GM12878 (cell line): ENCODE results near the gene GJA4. TPM values are rescaled to one million over a fixed set of nuclear protein-coding genes. Genes with fewer than 3 reads are reported as not detected.

Experiments used
- ATAC-seq: fragments of 200-7000 bp; cut with Tn5 transposase; 3 replicates; pipeline ENCODE4 v1.9.1; 2020; ENCODE audit warnings: mild to moderate bottlenecking, moderate library complexity
- BruUV-seq: library from RNA; stranded (reverse); fragments of 400-500 nt; replicated peaks from 2 replicates; lab custom pipeline; 2021; lab: Mats Ljungman, UMichigan
- CTCF ChIA-PET: fragments of 300-600 bp; sonication (Branson Sonifier 250); formaldehyde crosslinking; extraction: SDS; loops from one replicate; lab custom pipeline; 2021; ENCODE audit warnings: inconsistent platforms; lab: Yijun Ruan, JAX
- POLR2A ChIA-PET: fragments of 350-600 bp; formaldehyde crosslinking; extraction: SDS; loops from one replicate; lab custom pipeline; 2021; ENCODE audit warnings: inconsistent platforms; lab: Charles Lee
- RAD21 ChIA-PET: fragments of 300-600 bp; sonication (Branson Sonifier 250); formaldehyde crosslinking; loops from one replicate; lab custom pipeline; 2023; ENCODE audit warnings: antibody characterized with exemption; ENCODE audit not compliant: unreplicated experiment; lab: Charles Lee
- SMC1A ChIA-PET: fragments of 300-600 bp; sonication (Branson Sonifier 250); formaldehyde crosslinking; loops from one replicate; lab custom pipeline; 2023; ENCODE audit not compliant: unreplicated experiment, uncharacterized antibody; lab: Charles Lee
- DNase-seq: peaks from one replicate; pipeline ENCODE4 v3.0.0-alpha.2; 2011; ENCODE audit warnings: low read depth, low spot score
- FAIRE-seq: peaks from 3 replicates; lab custom pipeline; 2011; peaks lifted over from hg19 to GRCh38; lab: Jason Lieb, UNC
- H2AFZ ChIP-seq: 2 replicates; pipeline ENCODE4 v1.6.0; 2011; ENCODE audit warnings: low read depth, low read length, control low read depth; ENCODE audit not compliant: control insufficient read depth
- H3K27ac ChIP-seq: 2 replicates; pipeline ENCODE4 v1.5.1; 2011; ENCODE audit warnings: control low read depth; ENCODE audit not compliant: control insufficient read depth, insufficient read depth
- H3K27me3 ChIP-seq, 2 experiments: replicated peaks in 1 of 2; 2 replicates each; pipeline versions ENCODE4 v1.6.0 to v1.6.1; 2011; ENCODE audit warnings: low read length in 1 of 2; ENCODE audit not compliant: control insufficient read depth in 2 of 2, insufficient read depth in 2 of 2
- H3K36me3 ChIP-seq, 2 experiments: 2 replicates each; pipeline ENCODE4 v1.5.1; 2011; ENCODE audit warnings: low read length in 1 of 2; ENCODE audit not compliant: control insufficient read depth in 2 of 2, insufficient read depth in 2 of 2
- H3K4me1 ChIP-seq: 2 replicates; pipeline ENCODE4 v1.6.1; 2011; ENCODE audit warnings: mild to moderate bottlenecking, low read length, moderate library complexity, mixed read lengths; ENCODE audit not compliant: control insufficient read depth, insufficient read depth
- H3K4me2 ChIP-seq: 2 replicates; pipeline ENCODE4 v1.6.0; 2011; ENCODE audit warnings: control low read depth; ENCODE audit not compliant: control insufficient read depth, insufficient read depth
- H3K4me3 ChIP-seq: fragments of 200-600 bp; sonication (generic); 2 replicates; pipeline ENCODE4 v1.5.1; 2016
- H3K79me2 ChIP-seq: 2 replicates; pipeline ENCODE4 v1.6.0; 2011; ENCODE audit warnings: low read length; ENCODE audit not compliant: control insufficient read depth, insufficient read depth
- H3K9ac ChIP-seq: 2 replicates; pipeline ENCODE4 v1.8.0; 2011; ENCODE audit warnings: low read length, control low read depth, mixed read lengths; ENCODE audit not compliant: control insufficient read depth, insufficient read depth
- H3K9me3 ChIP-seq: replicated peaks from 3 replicates; pipeline ENCODE4 v1.5.1; 2011; ENCODE audit warnings: mild to moderate bottlenecking, low read length; ENCODE audit not compliant: control insufficient read depth, insufficient read depth
- H4K20me1 ChIP-seq: 2 replicates; pipeline ENCODE4 v1.6.0; 2011; ENCODE audit not compliant: control insufficient read depth, insufficient read depth
- BACH1 ChIP-seq: fragments of 450-650 bp; IDR thresholded peaks from 2 replicates; pipeline ENCODE4 v1.6.1; 2017; ENCODE audit warnings: mild to moderate bottlenecking, borderline replicate concordance
- CHD4 ChIP-seq: fragments of 200-600 bp; sonication (generic); IDR thresholded peaks from 2 replicates; pipeline ENCODE4 v1.6.1; 2016; ENCODE audit warnings: mild to moderate bottlenecking
- EGR1 ChIP-seq, 2 experiments: IDR thresholded peaks; 1 replicate in 1 of 2; 2 replicates in 1 of 2; pipeline ENCODE4 v1.6.1; 2011 to 2012; ENCODE audit warnings: low read depth in 2 of 2, low read length in 2 of 2, borderline replicate concordance in 1 of 2, mild to moderate bottlenecking in 1 of 2, moderate library complexity in 1 of 2
- ESRRA ChIP-seq: IDR thresholded peaks from 2 replicates; pipeline ENCODE4 v1.6.1; 2012; ENCODE audit warnings: mild to moderate bottlenecking, low read length, improper control_type of control experiment
- KAT2A ChIP-seq: conservative IDR thresholded peaks from 2 replicates; pipeline ENCODE4 v1.6.1; 2011; ENCODE audit warnings: low read depth, low read length; ENCODE audit not compliant: control insufficient read depth
- NFXL1 ChIP-seq: fragments of 450-650 bp; IDR thresholded peaks from 2 replicates; pipeline ENCODE4 v1.6.1; 2017; ENCODE audit warnings: antibody characterized with exemption, mild to moderate bottlenecking, borderline replicate concordance
- PAX5 ChIP-seq: IDR thresholded peaks from 2 replicates; pipeline ENCODE4 v1.6.1; 2011; ENCODE audit warnings: low read depth, low read length, borderline replicate concordance
- SUZ12 ChIP-seq: fragments of 200-600 bp; sonication (generic); IDR thresholded peaks from one replicate; pipeline ENCODE4 v1.6.1; 2018; ENCODE audit warnings: antibody characterized with exemption, mild to moderate bottlenecking; ENCODE audit not compliant: unreplicated experiment
- YY1 ChIP-seq: IDR thresholded peaks from 2 replicates; pipeline ENCODE4 v1.6.1; 2011; ENCODE audit warnings: low read depth, mild to moderate bottlenecking, low read length
- ZBTB40 ChIP-seq: fragments of 450-650 bp; IDR thresholded peaks from 2 replicates; pipeline ENCODE4 v1.6.1; 2016; ENCODE audit warnings: mild to moderate bottlenecking, moderate library complexity, borderline replicate concordance
- ZNF592 ChIP-seq: fragments of 450-650 bp; IDR thresholded peaks from 2 replicates; pipeline ENCODE4 v1.6.1; 2017; ENCODE audit warnings: mild to moderate bottlenecking, moderate library complexity
- ZZZ3 ChIP-seq: IDR thresholded peaks from 2 replicates; pipeline ENCODE4 v1.6.1; 2011; ENCODE audit warnings: low read depth; ENCODE audit not compliant: control insufficient read depth, insufficient read length
- WGBS: methylation state at CpG from one replicate; pipeline ENCODE4 v1.1.6; 2016; ENCODE audit warnings: low lambda C conversion rate; ENCODE audit not compliant: insufficient replicate concordance, insufficient coverage; ENCODE audit errors: missing lambda C conversion rate; 5-methylcytosine and 5-hydroxymethylcytosine counted together
- in situ Hi-C: fragments of 300-500 bp; cut with MboI; formaldehyde crosslinking; loops from 9 replicates; pipeline ENCODE4 v1.14.3; 2018; ENCODE audit warnings: mixed read lengths
- intact Hi-C: fragments of 100-400 bp; cut with micrococcal nuclease; formaldehyde crosslinking; loops from one replicate; pipeline ENCODE4 v1.14.2; 2022; ENCODE audit not compliant: unreplicated experiment
- polyA plus RNA-seq, 11 experiments: library from polyadenylated mRNA; depleted of rRNA in 4 of 11; unstranded in 6 of 11; stranded (reverse) in 5 of 11; fragments of >200 nt; fragmentation: Nextera tagmentation in 4 of 11; fragmentation: Illumina TruSeq in 1 of 11; extraction: Ambion mirVana in 4 of 11; extraction: Trizol in 1 of 11; gene quantifications; 1 replicate in 1 of 11; 2 replicates in 10 of 11; pipeline versions ENCODE4 v1.2.1 to v1.2.3, GENCODE V29; 2011 to 2016; ENCODE audit warnings: inconsistent platforms in 2 of 11, missing spikeins in 2 of 11, low read depth in 1 of 11
- total RNA-seq, 4 experiments: library from RNA; depleted of rRNA in 3 of 4; stranded (reverse); fragments of >200 nt in 3 of 4; fragmentation: Illumina TruSeq in 1 of 4; extraction: Trizol in 1 of 4; gene quantifications; 2 replicates each; pipeline versions ENCODE4 v1.2.1 to v1.2.3, GENCODE V29; 2013 to 2021

The GJA4 gene
- total and polyA plus RNA-seq, 10 of the 15 experiments (the other 5 are each of a cell fraction or from before 2014, with no cell fraction given), result 0.09 to 0.18 TPM; not detected in 8

- TF ChIP-seq ZZZ3, result no peak
- no peak for TF ChIP-seq YY1
- TF ChIP-seq SUZ12, result no peak
- TF ChIP-seq KAT2A, result no peak
- TF ChIP-seq ZNF592, result no peak
- no peak for TF ChIP-seq BACH1
- no peak for TF ChIP-seq ESRRA
- no peak for TF ChIP-seq CHD4
- TF ChIP-seq EGR1 (IDR thresholded peaks at IDR 0.05; ENCODE audit: borderline replicate concordance in 1 of 2, low read depth in 2 of 2, low read length in 2 of 2), result no peak
- TF ChIP-seq NFXL1, result no peak
- TF ChIP-seq PAX5, result no peak
- TF ChIP-seq ZBTB40, result no peak
- SMC1A ChIA-PET, result no interaction called here
- intact Hi-C loops, result no loop called here
- CTCF ChIA-PET, result interaction anchor here (1.2 kb wide), 1 partner anchor 72 kb away, joined by 3 read pairs; no protein-coding TSS in a partner anchor
- Histone ChIP-seq H3K4me3 (no peak overlapping the region), H2AFZ (no peak overlapping the region), H3K9ac (no peak overlapping the region), H3K9me3 (no peaks in the 10 kb centered on the region), H3K27me3 (peaks cover 2 to 10% of the 10 kb centered on the region in 2 experiments; a peak in 3 of 4 replicates), H3K79me2 (no peaks in the 10 kb centered on the region), H3K36me3 (no peaks in the 10 kb centered on the region), H4K20me1 (no peaks in the 10 kb centered on the region), H3K27ac (no peak overlapping the region), H3K4me2 (no peak overlapping the region), H3K4me1 (no peaks in the 10 kb centered on the region)
- FAIRE-seq (no peak), ATAC-seq (no peak), DNase-seq (no peak)
- POLR2A ChIA-PET, result no interaction called here
- 54% methylated on average over 5 of the region's 5 CpGs for WGBS
- no TSS peak for BruUV-seq
- in situ Hi-C loops, result no loop called here
- RAD21 ChIA-PET, result no interaction called here
Observed at GRCh38 chr1:34779962-34780361, 12.8 kb upstream of the GJA4 start.
